Measurements from ENCODE around the gene PLA2G4F.
"Not testable (repeated sequence)": the region's sequence is repeated elsewhere in the genome, so short reads cannot be mapped to it uniquely, and the experiment has no call there.

The PLA2G4F gene

DNA sequence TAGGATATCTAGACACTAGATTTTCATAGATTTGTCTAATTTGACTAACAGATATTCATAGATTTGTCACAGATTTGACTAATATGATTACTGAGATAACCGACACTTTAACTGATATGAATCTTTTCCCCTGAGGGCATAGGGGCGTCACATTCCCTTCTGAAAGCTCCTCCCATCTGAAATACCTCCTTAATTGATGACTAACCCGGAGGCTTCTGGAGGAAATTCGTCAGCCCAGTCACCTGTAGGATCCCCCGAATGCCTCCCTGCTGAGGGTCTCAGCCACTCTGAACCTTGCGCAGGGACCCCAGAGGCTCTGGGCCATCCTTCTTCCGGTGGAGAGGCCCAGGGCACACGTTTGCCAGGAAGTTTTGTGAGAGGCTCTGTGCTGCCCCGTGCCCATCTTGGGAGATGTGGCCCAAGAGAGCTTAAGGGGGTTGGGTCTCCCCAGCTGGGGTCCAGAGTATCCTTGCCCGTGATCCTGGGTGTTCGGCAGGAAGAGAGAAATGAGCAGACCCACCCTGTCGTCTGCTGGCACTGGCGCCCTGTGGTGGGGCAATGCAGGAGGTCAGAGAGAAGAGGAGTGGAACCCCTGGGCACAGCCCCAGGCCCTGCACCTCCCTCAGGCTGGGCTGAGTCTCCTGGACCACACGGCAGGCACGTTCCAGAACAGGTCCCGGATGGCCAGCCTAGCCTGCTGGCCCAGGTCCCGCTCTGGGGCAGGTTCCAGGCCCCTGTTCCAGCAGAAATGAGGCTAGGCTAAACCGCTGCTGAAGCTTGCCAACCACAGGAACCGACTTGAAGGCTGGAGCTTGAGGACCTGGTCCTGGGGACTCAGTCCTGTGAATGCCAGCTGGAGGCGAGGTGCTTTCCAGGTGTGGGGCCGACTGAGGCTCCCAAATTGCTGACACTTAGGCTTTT is 63.8 kb downstream of the PLA2G4F start:
- DNase-seq = no peak

DNA sequence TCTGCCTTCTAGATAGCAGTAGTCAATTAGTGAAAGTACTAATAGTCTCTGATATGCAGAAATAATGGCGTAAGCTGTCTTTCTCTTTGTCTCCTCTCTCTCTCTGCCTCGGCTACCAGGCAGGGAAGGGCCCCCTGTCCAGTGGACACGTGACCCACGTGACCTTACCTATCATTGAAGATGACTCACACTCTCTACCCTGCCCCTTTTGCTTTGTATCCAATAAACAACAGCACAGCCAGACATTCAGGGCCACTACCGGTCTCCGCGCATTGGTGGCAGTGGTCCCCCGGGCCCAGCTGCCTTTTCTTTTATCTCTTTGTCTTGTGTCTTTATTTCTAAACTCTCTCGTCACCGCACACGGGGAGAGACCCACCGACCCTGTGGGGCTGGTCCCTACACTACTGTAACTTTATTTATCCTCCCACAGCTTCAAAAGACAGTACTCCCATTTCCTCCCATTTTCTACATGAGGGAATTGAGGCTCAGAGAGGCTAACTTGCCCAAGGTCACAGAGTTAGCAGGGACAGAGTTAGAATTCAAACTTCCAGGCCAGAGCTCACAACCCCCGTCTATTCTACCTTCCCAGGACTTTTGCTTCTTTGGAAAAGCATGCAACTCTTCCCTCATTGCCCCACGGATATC is 64.6 kb downstream of the PLA2G4F start:
- DNase-seq = not testable (repeated sequence)

DNA sequence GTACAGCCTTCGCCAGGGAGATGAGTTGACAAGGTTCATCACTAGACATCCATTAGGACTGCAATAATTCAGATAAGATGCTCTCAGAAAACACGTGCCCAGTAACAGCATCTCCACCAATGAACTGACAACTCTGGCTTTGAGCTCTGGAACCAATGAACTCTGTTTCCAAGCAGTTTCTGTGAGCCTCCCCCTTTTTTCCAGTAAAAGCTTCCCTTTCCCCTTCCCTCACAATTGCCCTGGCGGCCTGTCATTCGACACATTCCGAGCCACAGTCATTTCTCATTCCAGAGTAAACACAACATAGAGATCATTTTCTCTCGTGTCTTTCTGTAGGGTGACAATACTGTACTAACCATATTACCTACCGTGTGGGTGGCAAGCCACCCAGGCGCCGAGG is 65.7 kb downstream of the PLA2G4F start:
- no peak for DNase-seq

DNA sequence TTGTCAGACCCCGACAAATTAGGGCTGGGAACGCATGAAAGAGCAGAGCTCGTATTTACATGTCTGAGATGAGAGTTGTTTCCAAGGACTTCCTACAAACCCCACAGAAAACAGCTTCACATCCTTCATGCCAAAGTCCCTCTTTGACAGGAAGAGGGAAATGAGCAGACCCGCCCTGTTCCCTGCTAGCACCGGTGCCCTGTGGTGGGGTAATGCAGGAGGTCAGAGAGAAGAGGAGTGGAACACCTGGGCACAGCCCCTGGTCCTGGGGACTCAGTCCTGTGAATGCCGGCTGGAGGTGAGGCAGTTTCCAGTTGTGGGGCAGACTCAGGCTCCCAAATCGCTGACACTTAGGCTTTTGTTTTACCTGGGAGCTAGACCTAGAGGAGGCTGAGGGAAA is 66.1 kb downstream of the PLA2G4F start:
- no peak for DNase-seq

DNA sequence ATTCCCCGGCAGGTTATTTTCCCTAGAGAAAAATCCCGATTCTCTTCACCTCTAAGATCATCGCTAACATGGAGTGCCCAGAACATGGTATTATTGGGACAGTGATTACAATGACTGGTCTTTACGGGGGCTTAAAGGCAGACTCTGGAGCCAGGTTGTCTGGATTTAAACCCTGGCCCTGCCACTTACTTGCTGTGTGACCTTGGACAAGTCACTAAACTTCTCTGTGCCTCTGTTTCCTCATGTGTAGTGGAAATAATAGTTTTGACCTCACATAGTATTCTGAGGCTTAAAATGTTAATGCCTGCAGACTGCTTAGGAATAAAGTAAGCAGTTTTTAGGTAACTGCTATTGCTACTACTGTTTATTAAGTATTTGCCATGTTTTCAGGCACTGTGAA is 66.5 kb downstream of the PLA2G4F start:
- DNase-seq = no peak

Measured in NCI-H524 treated with DMSO at 0.1 percent for 48 hours (cell line).